SU-DHL-6 (cell line): ENCODE results near the gene TSPAN1.

Experiments
- H2AFZ ChIP-seq: fragments of 200-600 bp; sonication (generic); 2 replicates; pipeline ENCODE4 v1.6.1; 2014; ENCODE audit warnings: low read depth, mild to moderate bottlenecking, moderate library complexity, mixed read lengths, antibody characterized with exemption, low read length; ENCODE audit not compliant: severe bottlenecking
- H3F3A ChIP-seq: fragments of 200-600 bp; shearing (Covaris generic); 2 replicates; pipeline ENCODE4 v1.6.0; 2016; ENCODE audit warnings: antibody characterized with exemption, mild to moderate bottlenecking; ENCODE audit not compliant: insufficient read depth
- H3K27ac ChIP-seq: fragments of 200-600 bp; sonication (generic); 2 replicates; pipeline ENCODE4 v1.5.1; 2016; ENCODE audit warnings: low read depth, mild to moderate bottlenecking, low read length, moderate library complexity, mixed read lengths
- H3K27me3 ChIP-seq: fragments of 200-600 bp; sonication (generic), shearing (Covaris generic); 2 replicates; pipeline ENCODE4 v1.6.0; 2014; ENCODE audit warnings: mild to moderate bottlenecking, low read length
- H3K36me3 ChIP-seq: fragments of 200-600 bp; sonication (generic); 2 replicates; pipeline ENCODE4 v1.6.1; 2014; ENCODE audit warnings: mild to moderate bottlenecking, low read length, mixed read lengths
- H3K4me2 ChIP-seq: fragments of 300-600, 200-600 bp; shearing (Covaris generic), sonication (generic); 2 replicates; pipeline ENCODE4 v1.6.0; 2014; ENCODE audit warnings: low read length, low read depth, mild to moderate bottlenecking; ENCODE audit not compliant: poor library complexity, severe bottlenecking
- H3K4me3 ChIP-seq: fragments of 200-600 bp; sonication (generic); 2 replicates; pipeline ENCODE4 v1.5.1; 2014; ENCODE audit warnings: antibody characterized with exemption, low read length, mild to moderate bottlenecking, mixed read lengths; ENCODE audit not compliant: insufficient read depth, poor library complexity, severe bottlenecking
- H3K79me2 ChIP-seq: fragments of 200-600 bp; sonication (generic); 2 replicates; pipeline ENCODE4 v1.6.1; 2014; ENCODE audit warnings: mild to moderate bottlenecking, low read length, moderate library complexity; ENCODE audit not compliant: insufficient read depth
- H3K9ac ChIP-seq: fragments of 200-600 bp; sonication (generic); 2 replicates; pipeline ENCODE4 v1.7.0; 2014; ENCODE audit warnings: mild to moderate bottlenecking, low read length
- H3K9me2 ChIP-seq: fragments of 200-600 bp; sonication (generic); replicated peaks from 2 replicates; pipeline ENCODE4 v1.6.1; 2014; ENCODE audit warnings: low read length; ENCODE audit not compliant: insufficient read depth
- H3K9me3 ChIP-seq: fragments of 200-600 bp; sonication (generic); 2 replicates; pipeline ENCODE4 v1.6.1; 2014; ENCODE audit warnings: low read length, mixed read lengths; ENCODE audit not compliant: insufficient read depth
- H4K20me1 ChIP-seq: fragments of 200-600 bp; sonication (generic); 2 replicates; pipeline ENCODE4 v1.6.1; 2014; ENCODE audit warnings: low read depth, mild to moderate bottlenecking, antibody characterized with exemption, low read length, moderate library complexity, mixed read lengths
- CTCF ChIP-seq: fragments of 200-600 bp; sonication (generic); IDR thresholded peaks from one replicate; pipeline ENCODE4 v1.5.1; 2017; ENCODE audit warnings: antibody characterized with exemption, mild to moderate bottlenecking, low read length, moderate library complexity; ENCODE audit not compliant: insufficient read depth, poor library complexity, severe bottlenecking
- EZH2phosphoT487 ChIP-seq: fragments of 200-600 bp; sonication (generic), shearing (Covaris generic); conservative IDR thresholded peaks from 2 replicates; pipeline ENCODE4 v1.6.1; 2018; ENCODE audit warnings: mild to moderate bottlenecking, antibody characterized with exemption, low read length, moderate library complexity, mixed read lengths

The TSPAN1 gene

GRCh38 chr1:46132529-46133180 is 42.2 kb upstream of the TSPAN1 start, which contains the start of gene PIK3R3:
PIK3R3 (minus strand) TSS chr1:46132629; CDS start chr1:46131952, 677 bp downstream.
- no peaks in the 10 kb centered on the region for H3K27me3 ChIP-seq
- no peaks in the 10 kb centered on the region for H3K9me3 ChIP-seq
- H3K9me2 ChIP-seq = no peaks in the 10 kb centered on the region
- H2AFZ ChIP-seq = peak within 1 kb of the TSS; percentile 88
- TF ChIP-seq EZH2phosphoT487 = no peak
- TF ChIP-seq CTCF = no peak
- H3K79me2 ChIP-seq = no peaks in the 10 kb centered on the region; the same call in 1 of the 2 replicates
- H3F3A ChIP-seq = peaks cover 20% of the 10 kb centered on the region; the same call in 1 of the 2 replicates
- H3K9ac ChIP-seq = peak within 1 kb of the TSS; percentile 85
- peak within 1 kb of the TSS; percentile 77 for H3K27ac ChIP-seq
- peak within 1 kb of the TSS; percentile 99 for H3K4me3 ChIP-seq
- no peaks in the 10 kb centered on the region for H3K36me3 ChIP-seq
- H3K4me2 ChIP-seq = peak within 1 kb of the TSS; percentile 99
- H4K20me1 ChIP-seq = 0 out of 2 replicates have a peak, but pooled peaks cover 4% of the 10 kb centered on the region

- H3K4me2 ChIP-seq = peak overlapping the region; percentile 99
- peak overlapping the region; percentile 77 for H3K27ac ChIP-seq
- peak overlapping the region; percentile 99 for H3K4me3 ChIP-seq
- no peaks in the 10 kb centered on the region for H3K36me3 ChIP-seq
- H3F3A ChIP-seq = peaks cover 20% of the 10 kb centered on the region; the same call in 1 of the 2 replicates
- no peaks in the 10 kb centered on the region; the same call in 1 of the 2 replicates for H3K79me2 ChIP-seq
- peak overlapping the region; percentile 88 for H2AFZ ChIP-seq
- no peaks in the 10 kb centered on the region for H3K9me3 ChIP-seq
- H3K27me3 ChIP-seq = no peaks in the 10 kb centered on the region
- H3K9me2 ChIP-seq = no peaks in the 10 kb centered on the region
- peak overlapping the region; percentile 85 for H3K9ac ChIP-seq
- H4K20me1 ChIP-seq = 0 out of 2 replicates have a peak, but pooled peaks cover 4% of the 10 kb centered on the region
- TF ChIP-seq EZH2phosphoT487 (no peak), CTCF (no peak)
These were observed 41.7 kb upstream of the TSPAN1 start for GRCh38 chr1:46133181-46133658.

- H3K79me2 ChIP-seq = no peaks in the 10 kb centered on the region; the same call in 1 of the 2 replicates
- H3K36me3 ChIP-seq = no peaks in the 10 kb centered on the region
- no peak for TF ChIP-seq EZH2phosphoT487
- no peak for TF ChIP-seq CTCF
- H2AFZ ChIP-seq = peak overlapping the region; percentile 88
- no peaks in the 10 kb centered on the region for H3K9me3 ChIP-seq
- H3K4me2 ChIP-seq = peak overlapping the region; percentile 99
- 0 out of 2 replicates have a peak, but pooled peaks cover 4% of the 10 kb centered on the region for H4K20me1 ChIP-seq
- H3F3A ChIP-seq = peaks cover 20% of the 10 kb centered on the region; the same call in 1 of the 2 replicates
- no peak overlapping the region for H3K27ac ChIP-seq
- H3K9ac ChIP-seq = peak overlapping the region; percentile 85
- peak overlapping the region; percentile 99 for H3K4me3 ChIP-seq
- H3K27me3 ChIP-seq = no peaks in the 10 kb centered on the region
- H3K9me2 ChIP-seq = no peaks in the 10 kb centered on the region
These were observed 41.0 kb upstream of the TSPAN1 start for GRCh38 chr1:46133781-46134350.
